UCSD-AML1 (cell line): ENCODE results near the gene MXD3.
"Not testable (repeated sequence)": the region's sequence is repeated elsewhere in the genome, so short reads cannot be mapped to it uniquely, and the experiment has no call there.

Source experiments
- DNase-seq: peaks from one replicate; lab custom pipeline; 2025; ENCODE audit not compliant: unreplicated experiment; lab: John Stamatoyannopoulos, UW

MXD3 gene

GRCh38 chr5:177270653-177271052 is 41.0 kb downstream of the MXD3 start:
- no peak for DNase-seq

- DNase-seq, result no peak
Measured at GRCh38 chr5:177269976-177270375, 41.7 kb downstream of the MXD3 start.

GRCh38 chr5:177269232-177269895 is 42.3 kb downstream of the MXD3 start:
- no peak for DNase-seq

- DNase-seq, result no peak
Measured at GRCh38 chr5:177265395-177265794, 46.3 kb downstream of the MXD3 start.

GRCh38 chr5:177264178-177264577 is 47.5 kb downstream of the MXD3 start:
- no peak for DNase-seq

- no peak for DNase-seq
Measured at GRCh38 chr5:177261510-177261909, 50.2 kb downstream of the MXD3 start.

GRCh38 chr5:177260961-177261360 is 50.7 kb downstream of the MXD3 start:
- DNase-seq, result no peak

- not testable (repeated sequence) for DNase-seq
Measured at GRCh38 chr5:177258711-177259110, 53.0 kb downstream of the MXD3 start.
